Testis (tissue), 3 donors: ENCODE measurements around the gene STAG1. TPM values are rescaled to one million over a fixed set of nuclear protein-coding genes. Genes with fewer than 3 reads are reported as not detected.

Source experiments
- DNase-seq: peaks from one replicate; pipeline ENCODE4 v3.0.0-alpha.2; 2019
- H3K27ac ChIP-seq, 2 donors: fragments of 200-600 bp; sonication (generic); one replicate each; pipeline ENCODE4 v1.5.1; 2019
- H3K27me3 ChIP-seq: fragments of 200-600 bp; sonication (generic); one replicate; pipeline ENCODE4 v1.5.1; 2019
- H3K36me3 ChIP-seq: fragments of 200-600 bp; sonication (generic); one replicate; pipeline ENCODE4 v1.5.1; 2017; ENCODE audit warnings: low read depth; ENCODE audit errors: missing control alignments
- H3K4me1 ChIP-seq: fragments of 200-600 bp; sonication (generic); one replicate; pipeline ENCODE4 v1.5.1; 2019
- H3K4me3 ChIP-seq, 2 donors: fragments of 200-600 bp; sonication (generic); one replicate each; pipeline ENCODE4 v1.5.1; 2017 to 2019
- H3K9me3 ChIP-seq: fragments of 200-600 bp; sonication (generic); one replicate; pipeline ENCODE4 v1.5.1; 2017
- POLR2A ChIP-seq: fragments of 450-650 bp; IDR thresholded peaks from one replicate; pipeline ENCODE4 v1.6.1; 2017; ENCODE audit warnings: antibody characterized with exemption, mild to moderate bottlenecking, moderate library complexity
- WGBS, 2 donors: methylation state at CpG; one replicate each; pipeline ENCODE4 v1.1.5; 2018; 5-methylcytosine and 5-hydroxymethylcytosine counted together
- intact Hi-C: fragments of 100-400 bp; cut with DNase I; formaldehyde crosslinking; loops from one replicate; pipeline ENCODE4 v1.15.1; 2023; ENCODE audit warnings: low total_unique reads
- polyA plus RNA-seq: library from polyadenylated mRNA; stranded (reverse); fragments of 350-450 nt; fragmentation: Illumina TruSeq; extraction: RNeasy Lipid Tissue Mini Kit (QIAGEN cat#74804); gene quantifications from one replicate; pipeline ENCODE4 v1.2.3, GENCODE V29; 2014; ENCODE audit warnings: low read depth, low replicate concordance; ENCODE audit not compliant: insufficient read depth
- total RNA-seq, 2 donors: library from RNA; depleted of rRNA; stranded (reverse); fragments of >200 nt; gene quantifications; one replicate each; pipeline ENCODE4 v1.2.3, GENCODE V29; 2016
- TF ChIP-seq, protein P1 (sequence below), 3 experiments: fragments of 450-650 bp in 2 of 3; fragments of 200-600 bp in 1 of 3; sonication (generic) in 1 of 3; IDR thresholded peaks; one replicate each; pipeline ENCODE4 v1.5.1; 2016 to 2019; ENCODE audit warnings: antibody characterized with exemption in 3 of 3, mild to moderate bottlenecking in 2 of 3, moderate library complexity in 1 of 3

The STAG1 gene
- total and polyA plus RNA-seq, 3 donors from 2014 or later, result 14.3 to 45.3 (median 40.2) TPM

DNA sequence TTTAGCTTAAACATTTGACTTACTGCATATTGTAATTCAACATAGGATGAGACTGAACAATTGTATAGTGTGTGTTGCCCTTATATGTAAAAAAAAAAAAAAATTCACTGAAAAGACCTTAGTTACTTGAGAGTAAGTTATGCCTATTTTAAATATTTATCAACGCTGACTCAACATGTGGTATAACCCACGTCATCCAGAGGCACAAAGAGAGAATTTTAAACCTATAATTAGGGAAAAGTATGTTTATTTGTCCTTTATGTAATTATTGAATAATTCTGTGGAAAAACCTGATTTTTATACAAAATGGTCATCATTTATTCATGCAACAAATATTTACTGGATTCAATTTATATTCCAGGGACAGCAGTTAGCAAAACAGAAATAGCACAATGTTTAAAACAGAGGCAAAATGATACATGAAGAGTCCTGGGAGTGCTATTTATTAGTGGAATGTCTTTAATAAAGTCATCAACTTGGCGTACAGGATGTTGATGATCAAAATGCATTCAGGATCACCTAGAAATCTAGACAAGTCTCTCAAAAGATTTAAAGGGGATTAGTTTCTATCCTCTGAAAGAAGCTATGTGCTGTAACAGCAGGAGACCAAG lies 278.4 kb downstream of the STAG1 start:
- WGBS, 2 donors, result 88 to 94% methylated on average over 3 of the region's 3 CpGs
- intact Hi-C loops, result no loop called here
- no peaks in the 10 kb centered on the region for H3K27me3 ChIP-seq
- TF ChIP-seq, protein P1, sequence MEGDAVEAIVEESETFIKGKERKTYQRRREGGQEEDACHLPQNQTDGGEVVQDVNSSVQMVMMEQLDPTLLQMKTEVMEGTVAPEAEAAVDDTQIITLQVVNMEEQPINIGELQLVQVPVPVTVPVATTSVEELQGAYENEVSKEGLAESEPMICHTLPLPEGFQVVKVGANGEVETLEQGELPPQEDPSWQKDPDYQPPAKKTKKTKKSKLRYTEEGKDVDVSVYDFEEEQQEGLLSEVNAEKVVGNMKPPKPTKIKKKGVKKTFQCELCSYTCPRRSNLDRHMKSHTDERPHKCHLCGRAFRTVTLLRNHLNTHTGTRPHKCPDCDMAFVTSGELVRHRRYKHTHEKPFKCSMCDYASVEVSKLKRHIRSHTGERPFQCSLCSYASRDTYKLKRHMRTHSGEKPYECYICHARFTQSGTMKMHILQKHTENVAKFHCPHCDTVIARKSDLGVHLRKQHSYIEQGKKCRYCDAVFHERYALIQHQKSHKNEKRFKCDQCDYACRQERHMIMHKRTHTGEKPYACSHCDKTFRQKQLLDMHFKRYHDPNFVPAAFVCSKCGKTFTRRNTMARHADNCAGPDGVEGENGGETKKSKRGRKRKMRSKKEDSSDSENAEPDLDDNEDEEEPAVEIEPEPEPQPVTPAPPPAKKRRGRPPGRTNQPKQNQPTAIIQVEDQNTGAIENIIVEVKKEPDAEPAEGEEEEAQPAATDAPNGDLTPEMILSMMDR (IDR thresholded peaks at IDR 0.05), result no peak
- TF ChIP-seq POLR2A, result no peak
- H3K9me3 ChIP-seq, result no peaks in the 10 kb centered on the region
- no peak for DNase-seq
- no peak overlapping the region for H3K4me3 ChIP-seq
- H3K36me3 ChIP-seq, result no peaks in the 10 kb centered on the region
- H3K4me1 ChIP-seq, result no peaks in the 10 kb centered on the region
- H3K27ac ChIP-seq, result no peak overlapping the region

DNA sequence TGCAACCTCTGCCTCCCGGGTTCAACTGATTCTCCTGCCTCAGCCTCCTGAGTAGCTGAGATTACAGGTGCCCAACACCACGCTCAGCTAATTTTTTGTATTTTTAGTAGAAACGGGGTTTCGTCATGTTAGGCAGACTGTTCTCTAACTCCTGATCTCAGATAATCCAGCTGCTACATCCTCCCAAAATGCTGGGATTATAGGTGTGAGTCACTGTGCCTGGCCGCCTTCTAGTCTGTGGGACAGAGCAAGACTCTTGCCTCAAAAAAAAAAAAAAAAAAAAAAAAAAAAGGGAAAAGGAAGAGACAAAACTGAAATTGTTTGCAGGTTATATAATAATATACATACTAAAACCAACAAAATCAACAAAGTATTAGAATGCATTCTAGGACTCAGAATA lies 286.9 kb downstream of the STAG1 start:
- no peaks in the 10 kb centered on the region for H3K27me3 ChIP-seq
- TF ChIP-seq POLR2A, result no peak
- TF ChIP-seq, protein P1 (IDR thresholded peaks at IDR 0.05), result no peak
- H3K27ac ChIP-seq, result no peak overlapping the region
- intact Hi-C loops, result no loop called here
- no peak overlapping the region for H3K4me3 ChIP-seq
- WGBS, 2 donors, result 89 to 95% methylated on average over 5 of the region's 5 CpGs
- DNase-seq, result no peak
- H3K9me3 ChIP-seq, result no peaks in the 10 kb centered on the region
- no peaks in the 10 kb centered on the region for H3K4me1 ChIP-seq
- no peaks in the 10 kb centered on the region for H3K36me3 ChIP-seq

DNA sequence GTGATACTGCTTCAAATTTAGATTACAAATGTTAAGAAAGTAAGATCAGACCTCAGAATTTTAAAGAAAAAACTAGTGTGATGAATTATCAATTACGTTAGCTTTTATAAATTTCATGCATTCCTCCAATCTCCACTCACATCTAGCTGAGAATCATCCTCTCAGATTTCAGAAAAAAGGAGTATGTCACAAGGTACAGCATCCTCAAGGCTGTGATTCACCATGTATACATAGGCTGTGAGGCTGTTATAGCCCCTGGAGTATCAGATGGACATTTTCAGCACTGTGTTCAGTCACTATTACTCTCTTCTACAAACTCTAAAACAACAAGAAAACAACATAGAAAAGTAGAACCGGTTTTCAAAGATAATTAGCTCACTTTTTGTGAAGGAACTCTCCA lies 287.7 kb downstream of the STAG1 start:
- TF ChIP-seq, protein P1 (IDR thresholded peaks at IDR 0.05), result no peak
- no peak for TF ChIP-seq POLR2A
- intact Hi-C loops, result no loop called here
- no peak for DNase-seq
- Histone ChIP-seq H3K27me3 (no peaks in the 10 kb centered on the region), H3K4me1 (no peaks in the 10 kb centered on the region), H3K27ac (no peak overlapping the region), H3K4me3 (no peak overlapping the region), H3K9me3 (no peaks in the 10 kb centered on the region), H3K36me3 (no peaks in the 10 kb centered on the region)
- WGBS, 2 donors, result 75 to 76% methylated on average over 2 of the region's 2 CpGs

DNA sequence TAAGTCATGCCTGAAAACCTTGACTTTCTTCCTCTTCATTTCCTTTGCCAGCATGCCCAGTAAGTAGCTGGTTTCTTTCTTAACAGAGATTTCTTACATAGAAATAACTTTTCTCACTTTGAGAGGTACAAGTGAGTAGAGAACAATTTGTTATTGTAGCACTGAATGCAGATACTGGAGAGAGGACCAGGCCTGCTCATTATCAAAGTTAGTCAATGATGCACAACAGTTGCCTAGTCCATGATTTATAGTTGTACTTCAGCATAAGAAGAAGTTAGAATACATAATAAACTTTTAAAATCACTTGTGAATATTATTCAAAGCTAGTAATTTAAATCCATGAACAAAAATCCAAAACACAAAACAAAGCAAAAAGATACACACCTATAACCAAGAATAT lies 289.0 kb downstream of the STAG1 start:
- no peak overlapping the region for H3K27ac ChIP-seq
- no peaks in the 10 kb centered on the region for H3K27me3 ChIP-seq
- H3K4me3 ChIP-seq, result no peak overlapping the region
- TF ChIP-seq, protein P1 (IDR thresholded peaks at IDR 0.05), result no peak
- no peak for TF ChIP-seq POLR2A
- intact Hi-C loops, result no loop called here
- no peak for DNase-seq
- no peaks in the 10 kb centered on the region for H3K36me3 ChIP-seq
- no peaks in the 10 kb centered on the region for H3K4me1 ChIP-seq
- H3K9me3 ChIP-seq, result no peaks in the 10 kb centered on the region

DNA sequence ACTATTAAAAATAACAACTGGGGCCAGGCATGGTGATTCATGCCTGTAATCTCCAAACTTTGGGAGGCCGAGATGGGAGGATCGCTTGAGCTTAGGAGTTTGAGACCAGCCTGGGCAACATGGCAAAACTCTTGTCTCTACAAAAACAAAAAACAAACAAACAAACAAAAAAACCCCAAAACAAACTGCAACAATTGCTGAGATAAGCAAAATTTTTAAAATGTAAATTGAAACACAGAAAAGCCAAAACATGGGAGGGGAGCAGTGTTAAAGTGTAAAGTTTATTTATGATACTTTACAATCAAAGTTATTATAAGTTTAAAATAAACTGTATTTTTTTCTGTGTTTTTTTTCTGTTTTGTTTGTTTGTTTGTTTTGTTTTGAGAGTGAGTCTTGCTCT lies 294.4 kb downstream of the STAG1 start:
- intact Hi-C loops, result no loop called here
- DNase-seq, result no peak
- Histone ChIP-seq H3K27me3 (no peaks in the 10 kb centered on the region), H3K9me3 (no peaks in the 10 kb centered on the region), H3K27ac (no peak overlapping the region), H3K4me3 (no peak overlapping the region), H3K4me1 (no peaks in the 10 kb centered on the region), H3K36me3 (no peaks in the 10 kb centered on the region)
- TF ChIP-seq, protein P1 (IDR thresholded peaks at IDR 0.05), result no peak
- no peak for TF ChIP-seq POLR2A
- 92 to 97% methylated on average over 2 of the region's 2 CpGs for WGBS, 2 donors
